GM18520 (cell line): ENCODE data around the gene KIAA1958.
"Not testable (repeated sequence)": the region's sequence is repeated elsewhere in the genome, so short reads cannot be mapped to it uniquely, and the experiment has no call there.

Source experiments
- ATAC-seq: cut with Tn5 transposase; IDR thresholded peaks from one replicate; pipeline ENCODE4 v1.9.1; 2021; ENCODE audit not compliant: unreplicated experiment

Gene KIAA1958

DNA sequence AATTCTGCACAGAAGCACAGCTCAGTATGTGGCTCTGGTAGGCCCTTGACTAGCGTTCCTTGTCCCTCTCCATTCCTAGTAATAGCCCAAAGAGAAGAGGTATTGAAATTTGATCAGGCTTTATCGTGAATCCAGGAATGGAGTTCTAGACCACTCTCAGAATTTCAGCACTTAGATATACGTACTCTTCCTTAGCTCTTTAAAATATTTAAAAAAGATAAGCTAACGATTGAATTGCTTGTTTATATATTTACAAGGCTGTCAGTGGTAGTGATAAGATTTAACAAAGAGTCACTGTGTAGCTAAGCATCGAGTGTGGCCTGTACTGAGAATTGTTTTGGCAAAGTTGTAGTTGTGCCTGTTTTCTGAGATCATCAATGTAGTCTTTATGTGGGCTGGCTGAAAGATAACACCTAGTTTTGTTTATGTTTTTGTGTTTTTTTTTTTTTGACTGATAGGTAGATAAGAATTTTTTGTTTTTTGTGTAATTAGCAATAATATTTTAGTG, 2.5 kb downstream of the KIAA1958 start:
- no peak for ATAC-seq

DNA sequence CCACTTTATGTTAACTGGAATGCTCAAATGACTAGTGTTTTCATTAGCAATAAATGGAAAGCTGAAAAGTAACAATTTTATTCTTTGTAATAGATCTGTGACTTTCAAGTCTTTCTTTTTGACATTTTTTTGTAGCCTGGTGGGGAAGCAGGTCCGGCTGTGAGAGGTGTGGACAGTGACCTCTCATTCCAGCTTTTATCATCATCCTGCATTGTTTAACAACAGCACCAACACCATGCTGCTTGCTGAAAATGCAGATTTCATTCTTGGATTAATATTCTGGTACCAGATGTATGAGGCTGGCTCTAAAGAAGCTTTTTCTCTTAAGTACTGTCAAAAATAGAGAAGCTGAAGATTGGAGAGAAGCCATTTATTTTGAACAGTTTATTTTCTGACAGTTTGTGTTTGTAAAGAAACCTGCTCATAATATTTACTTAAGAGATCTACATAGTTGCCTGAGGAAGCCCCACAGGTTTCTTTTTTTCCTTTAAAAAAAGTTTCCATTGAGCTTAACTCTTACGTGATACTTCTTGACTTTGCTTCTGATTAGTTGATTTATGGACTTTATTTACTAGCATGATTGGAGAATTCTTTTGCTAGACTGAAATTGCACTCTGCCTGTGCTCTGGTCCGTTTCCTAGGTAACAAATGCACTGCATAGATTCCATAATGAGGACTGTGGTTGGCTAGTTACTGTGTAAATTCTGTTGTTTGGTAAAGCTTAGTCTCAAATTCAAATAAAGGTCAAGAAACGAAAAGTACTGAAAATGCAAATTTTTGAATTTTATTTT, 3.4 kb downstream of the KIAA1958 start:
- ATAC-seq, result no peak

DNA sequence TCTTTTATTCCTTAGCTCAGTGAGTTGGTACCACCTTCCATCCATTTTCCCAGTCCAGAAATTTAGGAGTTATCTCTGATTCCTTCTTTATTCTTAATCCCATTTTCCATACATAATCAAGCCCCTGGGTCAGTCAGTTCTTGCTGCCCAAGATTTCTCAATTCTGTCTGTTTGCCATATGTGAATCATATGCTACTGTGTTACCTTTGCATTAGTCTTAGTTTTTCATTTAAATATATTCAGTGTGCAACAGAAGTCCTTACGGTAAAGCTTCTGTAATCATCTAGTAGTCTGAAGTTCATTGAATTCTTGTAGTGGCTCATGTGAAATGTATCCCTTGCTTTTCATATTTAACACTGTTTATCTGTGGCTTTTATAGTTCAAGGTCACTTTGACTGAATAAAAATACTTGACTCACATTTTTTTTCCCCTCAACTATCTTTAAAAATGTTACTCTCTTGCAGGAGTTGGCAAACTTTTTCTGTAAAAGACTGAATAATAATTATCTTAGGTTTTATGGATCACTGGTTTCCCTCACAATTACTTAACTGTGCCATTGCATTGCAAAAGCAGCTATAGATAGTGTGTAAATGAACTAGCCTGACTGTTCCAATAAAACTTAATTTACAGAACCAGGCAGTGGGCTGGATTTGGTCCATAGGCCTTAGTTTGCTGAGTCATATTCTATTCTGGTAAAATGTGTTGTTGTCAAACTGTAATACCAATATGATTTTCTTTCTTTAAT, 6.9 kb downstream of the KIAA1958 start:
- no peak for ATAC-seq

DNA sequence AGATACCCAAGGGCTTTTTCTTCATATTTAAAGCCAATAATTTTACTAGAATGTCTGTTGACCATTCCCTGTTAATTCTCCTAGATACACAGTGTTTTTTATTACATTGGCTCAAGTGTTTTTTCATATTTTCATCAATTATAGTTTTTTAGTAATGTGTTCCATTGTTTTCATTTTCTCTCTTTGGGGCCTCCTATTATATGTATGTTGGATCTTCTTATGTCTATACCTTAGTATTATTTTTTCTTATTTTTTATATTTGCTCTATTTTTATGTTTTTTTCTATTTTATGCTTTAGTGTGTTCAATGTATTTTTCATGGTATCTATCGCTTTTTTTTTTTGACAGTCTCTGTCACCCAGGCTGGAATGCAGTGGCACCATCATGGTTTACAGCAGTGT, 7.5 kb downstream of the KIAA1958 start:
- ATAC-seq, result no peak

DNA sequence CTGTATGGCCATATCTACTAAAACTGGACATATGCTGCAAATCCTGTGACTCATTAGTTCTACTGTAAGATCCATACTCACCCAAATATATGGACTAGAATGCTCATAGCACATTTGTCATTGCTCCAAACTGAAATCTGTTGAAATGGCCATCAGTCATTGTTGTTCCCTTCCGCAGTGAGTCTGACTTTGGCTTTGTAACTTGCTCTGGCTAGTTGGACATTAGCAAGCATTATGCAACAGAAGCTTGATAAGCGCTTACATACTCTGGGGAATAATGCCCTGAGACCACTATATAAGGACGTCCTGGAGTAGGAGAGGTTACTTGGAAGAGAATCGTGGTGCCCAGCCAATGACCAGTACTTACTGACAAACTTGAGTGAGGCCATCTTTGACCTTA, 9.0 kb downstream of the KIAA1958 start:
- no peak for ATAC-seq

DNA sequence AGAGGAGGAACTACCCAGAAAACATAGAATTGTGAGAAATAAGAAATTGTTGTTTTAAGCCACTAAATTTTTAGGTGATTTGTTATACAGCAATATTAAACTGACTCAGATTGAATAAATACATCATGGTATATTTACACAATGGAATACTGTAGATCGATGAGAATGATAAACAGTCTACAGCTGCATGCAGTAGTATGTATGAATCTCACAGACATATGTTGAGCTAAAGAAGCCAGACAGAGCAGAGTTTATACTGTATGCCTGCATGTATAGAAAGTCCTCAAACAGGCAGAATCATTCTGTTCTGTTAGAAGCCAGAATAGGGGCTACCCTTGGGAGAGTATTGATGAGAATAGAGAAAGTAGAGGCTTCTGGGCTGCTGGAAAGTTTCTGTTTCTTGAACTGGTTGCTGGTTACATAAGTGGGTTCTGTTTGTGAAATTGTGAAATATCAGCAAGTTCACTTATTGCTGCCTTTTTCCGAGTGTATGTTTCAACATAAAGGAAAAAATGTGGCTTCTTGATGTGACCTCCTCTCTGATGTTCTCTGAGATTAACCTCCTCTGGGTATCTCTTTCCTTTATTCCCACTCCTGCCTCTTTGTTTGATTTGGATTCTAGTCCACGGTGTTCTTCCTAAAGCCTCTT, 9.6 kb downstream of the KIAA1958 start:
- ATAC-seq, result no peak

DNA sequence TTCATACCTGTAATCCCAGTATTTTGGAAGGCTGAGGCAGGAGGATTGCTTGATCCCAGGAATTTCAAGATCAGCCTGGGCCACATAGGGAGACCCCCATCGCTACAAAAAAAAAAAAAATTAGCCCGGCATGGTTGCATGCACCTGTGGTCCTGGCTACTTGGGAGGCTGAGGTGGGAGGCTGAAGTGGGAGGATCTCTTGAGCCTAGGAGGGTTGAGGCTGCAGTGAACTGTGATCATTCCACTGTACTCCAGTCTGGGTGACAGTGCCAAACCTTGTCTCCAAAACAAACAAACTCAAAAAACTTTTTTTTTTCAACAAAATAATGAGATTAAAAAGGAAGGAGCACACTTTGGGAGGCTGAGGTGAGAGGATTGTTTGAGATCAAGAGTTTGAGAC, 14.2 kb downstream of the KIAA1958 start:
- no peak for ATAC-seq

DNA sequence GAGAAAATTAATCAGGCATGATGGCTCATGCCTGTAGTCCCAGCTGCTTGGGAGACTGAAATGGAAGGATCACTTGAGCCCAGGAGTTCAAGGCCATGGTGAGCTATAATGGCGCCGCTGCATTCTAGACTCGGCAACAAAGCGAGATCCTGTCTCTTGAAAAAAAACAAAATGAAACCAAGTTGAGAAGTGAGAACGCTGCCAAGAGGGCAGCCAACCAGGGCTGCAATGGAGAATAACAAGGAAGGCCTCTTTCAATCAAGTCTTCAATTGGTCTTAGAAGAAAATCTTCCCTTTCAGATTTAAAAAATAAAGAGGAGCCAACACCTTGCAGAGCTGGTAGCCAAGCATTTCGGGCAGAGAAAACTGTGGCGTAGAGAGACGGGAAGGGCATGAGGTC, 14.7 kb downstream of the KIAA1958 start:
- no peak for ATAC-seq

DNA sequence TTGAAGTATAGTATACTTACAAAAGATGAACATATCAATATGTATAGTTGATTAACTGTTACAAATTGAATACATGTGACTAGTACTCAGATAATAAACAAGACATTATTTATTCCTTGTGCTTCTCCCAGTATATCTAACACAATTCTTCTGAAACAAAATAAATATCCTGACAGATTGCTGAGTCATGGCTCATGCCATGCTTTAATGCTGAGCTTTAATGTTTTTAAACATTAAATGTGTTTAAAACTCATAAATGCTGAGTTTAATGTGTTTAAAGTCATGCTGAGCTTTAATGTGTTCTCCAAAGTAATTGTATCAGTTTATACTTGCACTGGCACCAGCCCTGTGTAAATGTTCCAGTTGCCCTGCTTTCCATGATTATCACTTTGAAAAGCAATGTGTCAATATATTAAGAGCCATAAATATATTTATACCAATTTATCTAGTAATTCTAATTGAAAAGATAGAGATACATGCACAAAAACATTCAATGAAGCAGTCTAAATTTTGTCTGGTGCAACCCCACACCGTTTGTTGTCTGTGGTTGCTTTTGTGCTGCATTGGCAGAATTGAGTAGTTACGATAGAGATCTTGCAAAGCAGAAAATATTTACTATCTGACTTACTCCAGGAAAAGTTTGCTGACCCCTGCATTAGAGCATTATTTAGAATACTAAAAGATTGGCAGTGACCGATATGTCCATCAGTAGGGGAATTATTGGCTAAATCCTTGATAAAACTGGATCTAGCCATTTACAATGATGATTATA, 15.7 kb downstream of the KIAA1958 start:
- no peak for ATAC-seq

DNA sequence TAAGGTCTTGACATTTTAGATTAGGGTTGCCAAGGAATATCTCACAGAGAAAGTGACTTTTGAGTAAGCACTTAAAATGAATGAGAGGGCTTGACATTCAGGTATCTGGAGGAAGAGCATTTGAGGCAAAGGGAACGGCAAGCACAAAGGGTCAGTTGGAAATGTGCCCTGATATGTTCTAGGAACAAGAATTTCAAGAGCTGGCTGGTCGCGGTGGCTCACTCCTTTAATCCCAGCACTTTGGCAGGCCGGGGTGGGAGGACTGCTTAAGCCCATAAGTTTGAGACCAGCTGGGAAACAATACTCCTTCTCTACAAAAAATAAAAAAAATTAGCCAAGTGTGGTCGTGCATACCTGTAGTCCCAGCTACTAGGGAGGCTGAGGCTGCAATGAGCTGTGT, 16.5 kb downstream of the KIAA1958 start:
- ATAC-seq, result no peak

DNA sequence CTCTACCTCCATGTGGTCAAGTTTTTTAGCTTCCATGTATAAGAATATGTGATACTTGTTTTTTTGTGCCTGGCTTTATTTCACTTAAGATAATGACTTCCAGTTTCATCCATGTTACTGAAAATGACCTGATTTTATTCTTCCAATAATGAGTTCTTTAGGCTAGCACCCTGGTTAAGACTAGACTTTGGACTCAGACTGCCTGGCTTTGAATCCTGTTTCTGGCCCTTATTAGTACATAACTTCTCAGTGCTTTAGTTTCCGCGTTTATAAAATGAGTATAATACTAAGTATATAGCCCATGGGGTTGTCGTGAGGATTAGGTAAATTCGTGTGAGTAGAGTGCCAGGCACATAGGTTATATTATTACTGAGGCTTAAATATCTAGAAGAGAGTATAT, 18.5 kb downstream of the KIAA1958 start:
- ATAC-seq, result no peak

DNA sequence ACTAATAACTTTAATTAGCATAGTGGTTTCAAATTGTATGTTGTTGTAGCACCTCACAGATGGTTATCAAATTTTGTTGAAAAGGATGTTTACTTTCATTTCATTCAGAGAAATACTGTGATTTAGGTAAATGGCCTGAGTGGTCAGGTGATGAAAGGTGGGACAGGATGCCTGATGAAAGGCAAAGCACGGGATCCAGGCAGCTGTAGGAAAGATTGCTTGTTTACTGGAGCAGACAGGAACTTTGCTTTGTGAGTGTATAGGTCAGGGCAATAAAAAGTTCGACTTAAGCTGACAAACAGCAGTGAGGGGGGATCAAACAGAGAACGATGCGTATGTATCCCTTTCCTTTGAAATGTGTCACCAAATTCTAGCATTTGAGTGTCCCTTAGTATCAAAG, 19.0 kb downstream of the KIAA1958 start:
- no peak for ATAC-seq

DNA sequence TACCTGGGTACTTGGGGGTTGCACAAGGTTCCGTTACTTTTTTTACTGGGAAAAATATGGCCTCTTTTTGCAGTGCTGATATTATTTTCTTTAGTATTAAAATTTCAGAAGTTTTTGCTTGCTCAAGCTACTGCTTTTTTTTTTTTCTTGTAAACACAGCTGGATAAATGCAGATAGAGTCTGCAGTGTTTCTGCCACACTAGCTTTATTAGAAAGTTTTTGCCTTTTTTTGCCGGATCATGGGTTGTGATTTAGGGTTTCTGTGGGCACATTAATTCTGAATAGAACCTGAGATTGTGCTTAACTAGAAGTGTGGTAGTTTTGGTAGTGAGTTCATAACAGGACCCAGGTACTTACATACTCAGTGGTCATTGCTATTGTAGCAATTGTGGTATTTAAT, 19.9 kb downstream of the KIAA1958 start:
- no peak for ATAC-seq

DNA sequence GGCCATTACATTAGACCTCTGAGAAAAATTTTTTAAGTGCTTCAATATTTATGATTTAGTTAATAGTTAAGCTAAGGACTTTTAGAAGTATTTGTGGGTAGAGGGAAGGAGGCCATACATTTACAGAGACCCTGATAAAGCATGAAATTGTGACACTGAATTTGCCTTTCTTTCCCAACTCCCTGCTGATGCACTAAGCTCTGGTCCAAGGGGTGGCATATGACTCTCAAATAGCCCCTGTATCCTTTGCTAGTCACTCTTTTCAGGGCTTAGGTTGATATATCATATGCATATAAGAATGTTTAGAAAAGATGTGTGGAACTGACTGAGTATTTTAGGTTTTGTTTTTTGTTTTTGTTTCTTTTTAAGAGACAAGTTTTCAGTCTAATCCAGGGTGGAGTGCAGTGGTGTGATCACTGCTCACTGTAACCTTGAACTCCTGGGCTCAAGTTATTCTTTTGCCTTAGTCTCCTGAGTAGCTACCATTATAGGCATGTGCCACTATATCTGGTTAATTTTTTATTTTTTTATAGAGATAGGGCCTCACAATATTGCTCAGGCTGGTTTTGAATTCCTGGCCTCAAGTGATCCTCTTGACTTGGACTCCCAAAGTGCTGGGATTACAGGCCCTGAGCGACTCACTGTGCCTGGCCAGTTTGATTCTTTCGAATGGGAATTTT, 20.5 kb downstream of the KIAA1958 start:
- ATAC-seq, result no peak

DNA sequence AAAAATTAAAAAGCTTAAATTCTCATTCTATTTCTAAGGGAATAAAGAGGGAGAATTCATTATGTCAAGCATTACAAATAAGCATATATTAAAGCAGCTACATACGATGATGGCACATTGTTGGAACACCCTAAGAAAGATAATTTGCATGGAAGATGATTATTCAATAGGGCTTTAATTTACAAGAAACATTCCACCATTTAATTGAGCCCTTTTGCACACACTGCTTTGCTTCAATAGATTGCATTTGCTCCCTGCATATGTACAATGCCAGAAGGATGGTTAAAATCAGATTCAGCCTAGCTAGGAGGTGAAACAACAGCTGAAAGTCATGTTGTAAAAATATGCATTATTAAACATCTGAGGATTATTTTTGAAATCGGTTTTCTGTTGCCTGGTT, 21.8 kb downstream of the KIAA1958 start:
- ATAC-seq, result no peak

DNA sequence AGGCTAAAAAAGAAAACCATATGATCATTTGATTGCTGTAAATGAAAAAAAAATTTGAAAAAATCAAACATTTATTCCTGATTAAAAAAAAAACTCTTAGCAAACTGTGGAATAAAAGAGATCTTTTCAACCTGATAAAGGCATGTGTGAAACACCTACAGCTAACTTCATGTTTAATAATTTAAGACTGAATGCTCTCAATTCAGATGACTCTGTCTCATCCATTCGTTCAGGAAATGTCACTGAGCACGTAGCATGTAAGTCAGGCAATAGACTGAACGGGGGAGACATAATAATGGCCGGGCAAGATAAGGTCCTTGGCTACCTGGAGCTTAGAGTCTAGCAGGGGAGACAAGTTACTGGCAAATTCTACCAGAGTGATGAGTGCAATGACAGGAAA, 25.8 kb downstream of the KIAA1958 start:
- ATAC-seq, result not testable (repeated sequence)

DNA sequence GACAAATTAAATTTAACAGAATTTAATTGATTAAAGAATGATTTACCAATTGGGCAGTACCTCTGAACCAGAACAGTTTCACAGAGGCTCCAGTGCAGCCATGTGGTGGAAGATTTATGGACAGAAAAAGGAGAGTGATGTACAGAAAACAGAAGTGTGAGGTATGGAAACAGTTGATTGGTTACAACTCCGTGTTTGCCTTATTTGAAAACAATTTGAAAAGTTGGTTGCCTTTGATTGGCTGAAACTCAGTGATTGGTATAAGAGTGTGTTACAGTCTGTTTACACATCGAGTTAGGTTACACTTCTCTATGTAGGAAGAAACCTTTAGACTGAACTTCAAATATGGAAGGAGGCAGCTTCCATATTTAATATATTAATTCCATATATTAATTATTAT, 30.1 kb downstream of the KIAA1958 start:
- no peak for ATAC-seq

DNA sequence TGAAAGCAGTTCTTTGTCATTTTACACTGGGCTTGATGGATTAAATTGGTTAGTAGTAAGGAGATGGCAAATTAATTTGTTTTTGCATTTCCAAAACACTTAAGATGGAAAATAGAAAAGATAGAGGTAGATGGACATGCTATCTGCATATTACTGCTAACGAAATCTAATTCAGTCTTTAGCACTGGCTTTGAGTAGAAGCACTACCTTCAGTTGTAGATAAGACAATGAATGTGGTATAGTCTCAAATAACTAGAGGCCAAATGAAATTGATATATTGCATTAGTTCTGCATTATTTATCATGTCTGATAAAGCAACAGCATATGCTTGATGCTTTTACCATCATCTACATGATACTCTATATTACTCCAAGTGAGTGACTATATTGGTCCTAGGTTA, 33.4 kb downstream of the KIAA1958 start:
- ATAC-seq, result no peak

DNA sequence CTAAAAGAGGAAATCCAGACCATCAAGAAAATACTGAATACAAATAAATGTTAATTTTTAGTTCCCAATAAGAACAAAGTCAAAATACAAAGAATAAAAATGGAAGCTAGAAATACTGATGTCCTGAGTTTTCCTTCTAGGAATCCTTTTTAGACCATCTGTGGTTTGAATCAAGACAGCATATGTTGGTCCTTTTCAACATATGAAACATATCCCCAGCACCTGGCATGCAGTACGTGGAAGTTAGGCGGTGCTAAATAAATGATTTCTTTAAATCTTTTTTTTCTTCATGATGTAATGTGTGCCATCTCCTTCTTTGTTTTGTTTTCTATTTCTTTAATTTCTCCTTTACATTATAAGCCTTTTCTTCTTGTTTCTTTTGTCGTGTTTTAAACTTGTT, 34.0 kb downstream of the KIAA1958 start:
- no peak for ATAC-seq

DNA sequence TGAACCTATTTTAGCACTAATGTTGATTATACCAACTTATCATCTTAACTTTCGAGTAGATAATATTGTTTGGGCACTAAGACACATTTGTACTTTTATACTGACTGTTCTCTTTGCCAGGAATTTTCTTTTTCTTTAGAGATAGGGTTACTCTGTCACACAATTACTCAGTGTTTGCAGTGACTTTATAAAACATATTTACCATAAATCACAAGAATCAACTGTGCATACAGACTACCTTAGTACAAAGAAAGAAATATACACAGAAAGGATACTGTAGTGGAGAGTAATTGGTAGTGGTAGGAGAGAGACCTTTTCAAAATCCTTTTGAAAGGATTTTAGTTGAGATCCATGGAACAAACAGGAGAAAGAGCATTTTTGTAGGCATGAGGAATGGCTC, 40.3 kb downstream of the KIAA1958 start:
- no peak for ATAC-seq

DNA sequence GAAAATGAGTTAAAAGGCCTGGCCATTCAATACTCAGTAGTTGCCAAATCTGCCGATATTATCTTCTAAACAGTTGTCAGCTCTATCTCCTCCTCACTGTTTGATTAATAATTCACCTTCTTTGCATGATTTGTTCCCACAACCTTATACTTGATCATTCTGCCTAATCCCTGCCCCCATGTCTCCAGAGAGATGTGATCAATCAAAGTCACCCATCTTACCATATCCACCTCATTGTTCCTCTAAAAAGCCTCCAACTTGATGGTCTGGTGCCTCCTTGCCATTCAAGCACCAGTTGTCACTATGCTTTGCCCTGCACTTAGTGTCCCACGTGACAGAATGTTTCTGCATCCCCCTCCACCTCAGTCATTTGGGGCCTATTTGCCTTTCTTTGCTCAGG, 41.3 kb downstream of the KIAA1958 start:
- no peak for ATAC-seq
